H1 (cell line): ENCODE measurements around the gene FSIP1.

Source experiments
- RBBP5 ChIP-seq: IDR thresholded peaks from 2 replicates; pipeline ENCODE4 v1.7.1; 2012; ENCODE audit warnings: low read depth, mild to moderate bottlenecking, inconsistent platforms, low read length, moderate library complexity, borderline replicate concordance
- YY1 ChIP-seq: IDR thresholded peaks from 2 replicates; pipeline ENCODE4 v1.6.1; 2011; ENCODE audit warnings: low read depth, mild to moderate bottlenecking, low read length

DNA sequence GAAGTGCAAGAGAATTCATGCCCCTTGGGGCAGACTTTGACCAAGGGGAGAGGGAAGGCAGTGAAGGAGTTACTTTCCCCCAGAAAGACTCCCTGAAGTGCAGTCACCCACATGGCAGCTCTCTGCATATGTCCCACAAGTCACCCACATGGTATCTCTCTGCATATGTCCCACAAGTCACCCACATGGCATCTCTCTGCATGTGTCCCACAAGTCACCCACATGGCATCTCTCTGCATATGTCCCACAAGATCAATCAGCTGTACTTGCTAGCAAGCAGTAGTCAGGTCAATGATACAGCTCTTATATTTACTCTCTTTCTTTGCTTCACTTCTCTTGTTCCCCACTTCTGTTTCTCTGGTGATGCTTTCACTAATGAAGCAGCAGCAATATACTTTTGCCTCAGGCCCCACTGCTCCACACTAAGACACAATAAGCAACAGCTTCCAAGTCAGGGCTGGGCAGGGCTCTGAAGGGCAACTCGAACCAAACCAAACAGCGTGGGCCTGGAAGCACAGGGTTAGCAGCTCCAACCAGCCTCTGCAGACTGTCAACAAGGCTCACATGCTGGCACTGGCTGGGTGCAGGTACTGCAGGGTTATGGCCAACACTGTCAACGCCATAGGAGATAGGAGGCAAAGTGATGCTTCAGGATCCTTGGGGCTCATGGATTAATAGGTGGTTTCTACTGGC is 155.0 kb downstream of the FSIP1 start:
- no peak for TF ChIP-seq RBBP5
- no peak for TF ChIP-seq YY1
